ENCODE measurements around the gene ADAMTS17.
A peak's percentile ranks its signal among the peaks of the same experiment; 100 is the strongest.

ADAMTS17 gene

GRCh38 chr15:99925661-99926461 is 415.9 kb downstream of the ADAMTS17 start:
- DNase-seq (ENCODE audit: low read depth, low spot score): no peak
- TF ChIP-seq CTCF (IDR thresholded peaks at IDR 0.05; ENCODE audit: low read depth, low read length): no peak
- in situ Hi-C loops (cut with HindIII; ENCODE audit: low sequenced_read_pairs): no loop called here
- peak overlapping the region; percentile 30 for H3K4me3 ChIP-seq (ENCODE audit: low read depth, low read length)

GRCh38 chr15:99923711-99924110 is 418.1 kb downstream of the ADAMTS17 start:
- no peak for TF ChIP-seq CTCF (IDR thresholded peaks at IDR 0.05; ENCODE audit: low read depth, low read length)
- in situ Hi-C loops (cut with HindIII; ENCODE audit: low sequenced_read_pairs): no loop called here
- DNase-seq (ENCODE audit: low read depth, low spot score): no peak
- H3K4me3 ChIP-seq (ENCODE audit: low read depth, low read length): no peak overlapping the region

Data from astrocyte of the spinal cord (primary cell).